Prostate gland (tissue), 2 donors: Measurements from ENCODE around the gene PLPPR1.

ENCODE experiments used
- POLR2A ChIP-seq: fragments of 450-650 bp; IDR thresholded peaks from one replicate; pipeline ENCODE4 v1.6.1; 2016; ENCODE audit warnings: antibody characterized with exemption, mild to moderate bottlenecking
- TF ChIP-seq, protein P1 (sequence below), 4 experiments: fragments of 200-600 bp in 2 of 4; fragments of 450-650 bp in 2 of 4; sonication (generic) in 2 of 4; IDR thresholded peaks; 1 replicate in 3 of 4; 2 replicates in 1 of 4; pipeline ENCODE4 v1.5.1; 2016 to 2019; ENCODE audit warnings: antibody characterized with exemption in 4 of 4, mild to moderate bottlenecking in 2 of 4, moderate library complexity in 2 of 4

DNA sequence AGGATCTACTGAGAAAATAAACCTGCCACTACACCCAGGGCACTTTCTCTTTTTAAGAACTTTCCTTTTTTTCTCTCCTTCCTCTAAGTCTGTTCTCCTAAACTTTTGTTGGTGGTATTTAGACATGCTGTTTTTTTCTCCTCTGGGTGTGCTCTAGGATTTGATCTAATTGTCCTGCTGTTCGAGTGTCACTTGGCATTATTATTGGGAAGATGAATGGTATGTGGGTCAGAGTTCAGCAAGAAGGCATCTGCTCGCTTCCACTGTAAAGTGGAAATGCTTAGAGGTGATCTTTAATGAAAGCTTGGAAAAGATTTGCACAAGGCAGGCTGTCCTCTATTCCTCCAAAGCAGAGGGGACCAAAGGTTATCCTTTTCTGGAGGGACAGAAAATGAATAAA, 1.3 kb upstream of the PLPPR1 start:
- TF ChIP-seq, protein P1, sequence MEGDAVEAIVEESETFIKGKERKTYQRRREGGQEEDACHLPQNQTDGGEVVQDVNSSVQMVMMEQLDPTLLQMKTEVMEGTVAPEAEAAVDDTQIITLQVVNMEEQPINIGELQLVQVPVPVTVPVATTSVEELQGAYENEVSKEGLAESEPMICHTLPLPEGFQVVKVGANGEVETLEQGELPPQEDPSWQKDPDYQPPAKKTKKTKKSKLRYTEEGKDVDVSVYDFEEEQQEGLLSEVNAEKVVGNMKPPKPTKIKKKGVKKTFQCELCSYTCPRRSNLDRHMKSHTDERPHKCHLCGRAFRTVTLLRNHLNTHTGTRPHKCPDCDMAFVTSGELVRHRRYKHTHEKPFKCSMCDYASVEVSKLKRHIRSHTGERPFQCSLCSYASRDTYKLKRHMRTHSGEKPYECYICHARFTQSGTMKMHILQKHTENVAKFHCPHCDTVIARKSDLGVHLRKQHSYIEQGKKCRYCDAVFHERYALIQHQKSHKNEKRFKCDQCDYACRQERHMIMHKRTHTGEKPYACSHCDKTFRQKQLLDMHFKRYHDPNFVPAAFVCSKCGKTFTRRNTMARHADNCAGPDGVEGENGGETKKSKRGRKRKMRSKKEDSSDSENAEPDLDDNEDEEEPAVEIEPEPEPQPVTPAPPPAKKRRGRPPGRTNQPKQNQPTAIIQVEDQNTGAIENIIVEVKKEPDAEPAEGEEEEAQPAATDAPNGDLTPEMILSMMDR (IDR thresholded peaks at IDR 0.05), result no peak
- TF ChIP-seq POLR2A, result no peak
